Stimulated activated CD8-positive, alpha-beta memory T cell treated with anti-CD3 and anti-CD28 coated beads, Interleukin-4, amount 100 ng/mL, for 48 hours (primary cell): Measurements from ENCODE around the gene FXYD3.
A peak's percentile ranks its signal among the peaks of the same experiment; 100 is the strongest.
"Not testable (repeated sequence)": the region's sequence is repeated elsewhere in the genome, so short reads cannot be mapped to it uniquely, and the experiment has no call there.

Experiments
- DNase-seq: peaks from one replicate; pipeline ENCODE4 v3.0.0-alpha.2; 2020

FXYD3 gene

DNA sequence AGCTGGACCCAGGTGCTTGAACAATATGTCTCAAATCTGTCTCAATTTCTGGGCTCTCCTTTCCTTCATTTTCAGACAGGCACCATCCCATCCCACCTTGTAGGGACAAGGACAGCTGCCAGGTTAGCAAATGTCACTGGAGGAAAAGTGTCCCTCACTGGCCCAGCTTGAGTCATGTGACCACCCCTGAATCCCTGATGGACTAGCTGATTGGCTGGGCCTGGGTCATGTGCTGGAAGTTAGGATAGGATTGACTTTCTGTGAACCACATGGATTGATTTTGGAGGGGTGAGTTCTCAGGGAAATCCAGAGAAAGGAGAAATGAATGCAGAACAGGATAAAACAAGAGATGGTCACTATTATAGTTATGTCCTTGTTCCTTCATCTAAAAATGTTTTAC is 28.2 kb upstream of the FXYD3 start:
- DNase-seq = no peak

- DNase-seq = no peak
These were observed 27.3 kb upstream of the FXYD3 start for GRCh38 chr19:35088131-35088913.

- DNase-seq = no peak
These were observed 26.1 kb upstream of the FXYD3 start for GRCh38 chr19:35089554-35089953.

GRCh38 chr19:35090160-35090505 is 25.5 kb upstream of the FXYD3 start:
- DNase-seq = no peak

DNA sequence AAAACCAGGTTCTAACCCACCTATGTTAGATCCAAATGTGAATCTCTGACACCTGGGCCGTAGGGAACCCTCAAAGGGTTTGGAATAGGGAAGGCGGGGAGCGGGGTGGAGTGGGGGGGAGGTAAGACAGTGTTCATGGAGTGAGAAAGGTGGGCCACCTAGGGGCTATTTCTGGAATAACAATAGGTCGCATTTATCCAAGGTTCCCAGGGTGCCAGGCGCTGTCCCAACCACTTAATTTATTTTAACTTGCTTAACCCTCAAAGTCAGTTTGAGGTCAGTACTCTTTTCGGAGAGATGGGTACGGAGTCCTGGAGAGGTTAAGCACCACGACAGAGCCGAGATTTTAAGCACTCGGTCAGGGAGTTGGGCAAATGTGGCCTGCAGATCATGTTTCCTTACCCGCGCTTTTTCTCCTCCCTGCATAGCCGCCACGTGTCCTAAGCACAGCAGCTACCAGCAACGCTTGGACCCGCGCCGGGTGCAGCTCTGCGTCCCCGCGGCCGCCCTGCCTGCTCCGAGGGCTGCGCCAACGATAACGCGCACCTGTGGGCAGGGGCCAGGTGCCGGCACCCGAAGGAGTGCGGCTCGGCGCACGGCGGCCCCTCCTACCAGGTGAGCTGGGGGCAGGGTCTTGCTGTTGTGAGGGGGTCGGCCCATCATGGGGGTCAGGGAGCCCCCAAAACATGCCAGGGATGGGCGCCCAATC is 25.0 kb upstream of the FXYD3 start:
- peak; percentile 65 for DNase-seq

DNA sequence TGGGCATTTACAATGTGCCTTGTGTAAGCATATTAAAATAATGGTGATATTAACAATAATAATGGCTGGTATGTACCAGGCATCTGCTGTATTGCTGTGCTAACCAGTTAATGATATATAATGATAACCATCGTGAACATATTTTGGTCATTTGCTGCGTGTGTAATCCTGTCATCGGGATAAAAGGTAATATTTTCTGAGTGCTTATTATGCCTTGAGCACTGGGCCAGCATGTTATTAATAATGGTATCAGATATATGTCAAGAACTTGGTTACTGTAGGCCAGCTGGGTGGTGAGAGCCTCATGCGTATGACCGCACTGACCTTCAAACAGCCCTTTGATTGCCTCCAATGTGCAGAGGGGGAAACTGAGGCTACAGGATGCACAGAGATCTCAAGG is 22.2 kb upstream of the FXYD3 start:
- no peak for DNase-seq

- DNase-seq = no peak
These were observed 21.5 kb upstream of the FXYD3 start for GRCh38 chr19:35093941-35094647.

DNA sequence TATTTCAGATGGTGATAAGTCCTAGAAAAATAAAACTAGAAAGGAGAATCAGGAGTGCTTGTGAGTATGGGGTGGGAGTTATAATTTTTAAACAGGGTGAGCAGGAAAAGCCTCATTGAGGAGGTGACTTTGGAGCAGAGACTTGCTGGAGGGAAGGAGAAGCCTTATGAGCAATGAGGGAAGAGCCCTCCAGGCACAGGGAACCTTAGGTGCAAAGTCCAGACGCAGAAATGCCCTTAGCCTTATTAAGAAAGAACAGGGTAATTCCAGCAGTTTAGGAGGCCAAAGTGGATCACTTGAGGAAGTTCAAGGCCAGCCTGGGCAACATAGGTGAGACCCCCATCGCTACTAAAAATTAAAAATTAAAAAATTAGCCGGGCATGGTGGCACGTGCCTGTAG is 21.0 kb upstream of the FXYD3 start:
- DNase-seq = no peak

GRCh38 chr19:35095667-35096368 is 19.8 kb upstream of the FXYD3 start:
- no peak for DNase-seq

DNA sequence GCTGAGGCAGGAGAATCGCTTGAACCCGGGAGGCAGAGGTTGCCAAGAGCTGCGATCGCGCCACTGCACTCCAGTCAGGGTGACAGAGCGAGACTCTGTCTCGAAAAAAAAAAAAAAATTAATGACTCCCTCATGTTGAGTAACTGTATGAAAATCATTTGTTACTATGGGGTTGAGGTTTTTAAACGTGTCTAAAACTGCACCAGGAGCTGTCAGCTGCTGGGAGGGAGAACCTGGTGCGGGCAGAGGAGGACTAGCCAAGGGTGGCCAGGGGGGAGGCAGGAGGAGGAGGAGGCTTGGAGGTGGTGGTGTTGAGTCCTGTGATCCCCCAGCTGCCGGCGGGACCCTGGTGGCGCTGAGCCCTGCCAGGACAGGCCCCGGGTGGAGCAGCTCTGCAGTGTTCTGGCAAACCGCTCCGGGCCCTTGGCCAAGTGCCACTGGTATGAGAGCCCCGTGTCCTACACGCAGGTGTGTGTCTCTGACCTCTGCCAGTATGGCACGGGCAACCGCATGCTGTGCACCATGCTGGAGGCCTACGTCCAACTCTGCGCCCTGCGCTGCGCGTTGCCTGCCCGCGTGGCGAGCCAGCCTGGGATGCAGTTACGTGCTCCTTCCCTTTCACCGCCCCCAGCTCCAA is 17.1 kb upstream of the FXYD3 start:
- no peak for DNase-seq

DNA sequence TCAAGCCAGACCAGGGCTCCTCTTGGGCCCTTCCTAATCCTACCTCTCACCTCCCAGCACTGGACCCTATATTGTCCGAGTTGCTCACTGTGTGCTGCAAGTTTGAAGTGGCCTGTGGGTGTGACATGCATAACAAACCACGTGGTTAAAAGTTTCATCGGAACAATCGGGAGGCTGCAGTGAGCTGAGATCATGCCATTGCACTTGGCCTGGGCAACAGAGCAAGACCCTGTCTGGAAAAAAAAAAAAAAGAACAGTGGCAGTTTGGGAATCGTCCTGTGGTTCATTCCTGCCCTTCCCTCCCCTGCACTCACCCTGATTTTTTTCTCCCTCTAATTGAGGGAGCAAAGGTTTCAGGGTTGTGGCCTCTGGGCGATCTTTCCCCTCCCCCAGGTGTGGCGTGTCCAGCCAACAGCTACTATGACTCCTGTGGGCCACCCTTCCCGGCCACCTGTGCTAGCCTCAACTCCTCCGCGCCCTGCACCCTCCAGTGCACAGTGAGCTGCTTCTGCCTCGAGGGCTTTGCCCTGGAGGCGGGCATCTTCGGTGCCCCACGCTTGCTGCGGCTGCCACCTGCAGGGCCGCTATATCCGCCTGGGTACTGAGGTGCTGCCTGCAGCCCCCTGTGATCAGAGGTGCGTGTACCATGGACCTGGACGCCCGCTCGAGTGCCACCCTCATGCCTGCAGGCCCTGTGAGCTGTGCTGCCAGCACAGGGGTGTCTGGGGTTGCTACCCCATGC is 16.3 kb upstream of the FXYD3 start:
- no peak for DNase-seq

- DNase-seq = no peak
These were observed 15.7 kb upstream of the FXYD3 start for GRCh38 chr19:35099897-35100275.

DNA sequence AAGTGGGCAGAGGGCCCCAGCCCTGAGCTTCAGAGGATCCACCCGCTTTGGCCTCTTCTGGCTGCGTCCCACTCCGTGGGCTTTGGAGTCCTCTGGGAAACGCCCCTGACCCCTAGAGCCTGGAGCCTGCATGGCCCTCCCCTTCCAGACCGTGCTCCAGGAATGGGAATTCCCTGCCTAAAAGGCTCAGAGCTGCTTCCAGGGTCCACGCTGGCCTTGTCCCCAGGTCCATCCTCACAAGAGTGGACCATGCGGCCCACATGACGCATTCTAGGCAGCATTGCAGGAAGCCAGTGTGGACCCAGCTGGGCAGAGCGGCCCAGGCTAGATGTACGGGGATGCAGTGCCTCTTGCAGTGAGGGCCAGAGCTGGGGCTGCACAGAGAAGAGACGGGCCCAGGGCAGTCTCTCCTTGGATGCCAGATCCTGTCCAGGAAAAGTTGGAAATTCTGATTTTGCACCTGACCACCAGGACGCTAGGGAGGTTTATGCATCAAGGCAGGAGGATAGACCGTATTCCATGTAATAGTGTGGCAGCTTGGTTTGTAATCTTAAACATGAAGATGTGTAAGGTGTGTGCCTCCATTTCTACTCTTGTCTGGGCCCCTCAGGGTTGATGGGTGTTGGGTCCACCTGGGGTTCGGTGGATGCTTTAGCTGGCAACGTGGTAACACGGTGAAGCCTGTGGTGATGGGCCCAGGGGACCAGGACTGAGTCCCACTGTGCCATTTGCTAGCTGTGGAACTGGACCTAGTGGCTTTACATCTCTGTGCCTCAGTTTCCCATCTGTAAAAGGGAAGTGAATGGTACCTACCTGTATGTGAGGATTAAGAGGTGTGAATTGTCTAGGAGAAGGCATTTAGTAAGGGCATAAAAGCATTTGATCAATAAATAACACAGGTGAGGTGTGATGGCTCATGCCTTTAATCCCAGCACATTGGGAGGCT is 14.8 kb upstream of the FXYD3 start:
- no peak for DNase-seq

DNA sequence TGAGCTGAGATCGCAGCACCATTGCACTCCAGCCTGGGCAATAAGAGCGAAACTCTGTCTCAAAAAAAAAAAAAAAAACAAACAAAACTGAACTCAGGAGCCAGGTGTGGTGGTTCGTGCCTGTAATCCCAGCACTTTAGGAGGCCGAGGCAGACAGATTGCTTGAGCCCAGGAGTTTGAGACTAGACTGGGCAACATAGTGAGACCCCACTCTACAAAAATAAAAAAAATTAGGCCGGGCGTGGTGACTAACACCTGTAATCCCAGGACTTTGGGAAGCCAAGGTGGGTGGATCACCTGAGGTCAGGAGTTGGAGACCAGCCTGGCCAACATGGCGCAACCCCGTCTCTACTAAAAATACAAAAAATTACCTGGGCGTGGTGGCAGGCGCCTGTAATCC is 13.7 kb upstream of the FXYD3 start:
- DNase-seq = not testable (repeated sequence)

DNA sequence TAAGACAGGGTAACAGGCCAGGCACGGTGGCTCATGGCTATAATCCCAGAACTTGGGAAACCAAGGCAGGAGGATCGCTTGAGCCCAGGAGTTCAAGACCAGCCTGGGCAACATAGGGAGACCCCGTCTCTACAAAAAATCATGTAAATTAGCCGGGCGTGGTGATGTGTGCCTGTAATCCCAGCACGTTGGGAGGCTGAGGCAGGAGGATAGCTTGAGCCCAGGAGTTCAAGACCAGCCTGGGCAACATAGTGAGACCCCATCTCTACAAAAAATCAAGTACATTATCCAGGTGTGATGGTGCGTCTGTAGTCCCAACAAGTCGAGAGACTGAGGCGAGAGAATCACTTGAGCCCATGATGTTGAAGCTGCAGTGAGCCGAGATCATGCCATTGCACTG is 12.0 kb upstream of the FXYD3 start:
- DNase-seq = not testable (repeated sequence)

- DNase-seq = no peak
These were observed 11.3 kb upstream of the FXYD3 start for GRCh38 chr19:35104361-35104760.

DNA sequence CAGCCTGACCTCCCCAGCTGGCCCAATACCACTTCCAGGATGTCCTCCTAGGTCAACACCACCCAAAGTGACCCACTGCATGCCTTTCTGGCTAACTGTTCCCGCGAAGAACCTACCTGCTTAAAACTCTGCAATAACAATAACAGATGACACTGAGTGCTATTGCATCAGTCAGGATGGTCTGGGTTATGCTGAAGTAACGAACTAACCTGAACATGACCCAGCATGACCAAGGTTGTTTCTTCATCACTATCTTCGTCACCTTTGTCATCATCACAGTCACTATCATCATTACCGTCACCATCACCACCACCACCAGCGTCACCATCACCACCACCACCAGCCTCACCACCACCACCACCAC is 10.6 kb upstream of the FXYD3 start:
- DNase-seq = no peak

DNA sequence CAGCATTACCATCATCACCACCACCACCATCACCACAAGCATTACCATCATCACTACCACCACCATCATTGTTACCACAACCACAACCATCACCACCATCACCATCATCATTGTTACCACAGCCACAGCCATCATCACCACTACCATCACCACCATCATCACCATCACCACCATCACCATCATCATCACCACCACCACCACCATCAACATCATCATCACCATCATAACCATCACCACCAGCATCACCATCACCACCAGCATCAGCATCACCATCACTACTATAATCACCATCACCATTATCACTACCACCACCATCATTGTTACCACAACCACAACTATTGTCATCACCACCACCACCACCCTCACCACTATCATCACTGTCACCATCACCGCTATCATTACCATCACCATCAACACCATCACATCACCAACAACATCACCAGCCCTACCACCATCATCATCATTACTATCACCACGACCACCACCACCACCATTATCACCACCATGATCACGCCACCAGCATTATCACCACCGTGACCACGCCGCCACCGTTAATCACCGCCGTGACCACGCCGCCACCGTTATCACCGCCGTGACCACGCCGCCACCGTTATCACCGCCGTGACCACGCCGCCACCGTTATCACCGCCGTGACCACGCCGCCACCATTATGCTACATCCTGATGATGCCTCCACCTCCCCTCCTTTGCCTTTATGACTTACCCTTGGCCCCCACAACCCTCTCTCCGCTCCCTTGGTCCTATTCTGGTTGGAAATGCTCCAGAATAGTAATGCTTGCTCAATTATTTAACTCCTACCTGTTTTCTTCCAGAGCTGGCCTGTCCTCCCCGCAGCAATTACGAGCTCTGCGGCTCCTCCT is 10.0 kb upstream of the FXYD3 start:
- DNase-seq = no peak

GRCh38 chr19:35106291-35106583 is 9.4 kb upstream of the FXYD3 start:
- DNase-seq = no peak

GRCh38 chr19:35106898-35107541 is 8.6 kb upstream of the FXYD3 start:
- no peak for DNase-seq
